ENCODE results near the gene IQGAP2.
"Not testable (repeated sequence)": the region's sequence is repeated elsewhere in the genome, so short reads cannot be mapped to it uniquely, and the experiment has no call there.

The IQGAP2 gene

GRCh38 chr5:76565009-76565408 is 161.9 kb downstream of the IQGAP2 start:
- DNase-seq (ENCODE audit: low read depth in 2 of 2), result no peak

GRCh38 chr5:76570153-76570552 is 167.1 kb downstream of the IQGAP2 start:
- no peak for DNase-seq (ENCODE audit: low read depth in 2 of 2)

GRCh38 chr5:76571559-76571958 is 168.5 kb downstream of the IQGAP2 start:
- no peak for DNase-seq (ENCODE audit: low read depth in 2 of 2)

- no peak for DNase-seq (ENCODE audit: low read depth in 2 of 2)
These were observed 173.4 kb downstream of the IQGAP2 start for GRCh38 chr5:76576450-76576849.

- no peak for DNase-seq (ENCODE audit: low read depth in 2 of 2)
These were observed 173.9 kb downstream of the IQGAP2 start for GRCh38 chr5:76576996-76577395.

GRCh38 chr5:76579166-76579937 is 176.3 kb downstream of the IQGAP2 start:
- no peak for DNase-seq (ENCODE audit: low read depth in 2 of 2)

- no peak for DNase-seq (ENCODE audit: low read depth in 2 of 2)
These were observed 177.9 kb downstream of the IQGAP2 start for GRCh38 chr5:76580981-76581380.

- DNase-seq (ENCODE audit: low read depth in 2 of 2), result no peak
These were observed 179.4 kb downstream of the IQGAP2 start for GRCh38 chr5:76582230-76583162.

GRCh38 chr5:76583163-76584047 is 180.3 kb downstream of the IQGAP2 start:
- DNase-seq (ENCODE audit: low read depth in 2 of 2), result no peak

GRCh38 chr5:76585783-76586217 is 182.7 kb downstream of the IQGAP2 start:
- no peak for DNase-seq (ENCODE audit: low read depth in 2 of 2)

GRCh38 chr5:76586531-76586930 is 183.4 kb downstream of the IQGAP2 start:
- no peak for DNase-seq (ENCODE audit: low read depth in 2 of 2)

GRCh38 chr5:76590027-76590426 is 186.9 kb downstream of the IQGAP2 start:
- no peak for DNase-seq (ENCODE audit: low read depth in 2 of 2)

GRCh38 chr5:76591366-76591765 is 188.3 kb downstream of the IQGAP2 start:
- no peak for DNase-seq (ENCODE audit: low read depth in 2 of 2)

GRCh38 chr5:76592692-76593091 is 189.6 kb downstream of the IQGAP2 start:
- DNase-seq (ENCODE audit: low read depth in 2 of 2), result no peak

- DNase-seq (ENCODE audit: low read depth in 2 of 2), result no peak
These were observed 191.0 kb downstream of the IQGAP2 start for GRCh38 chr5:76594107-76594506.

GRCh38 chr5:76595755-76596481 is 192.8 kb downstream of the IQGAP2 start:
- DNase-seq (ENCODE audit: low read depth in 2 of 2), result no peak

- no peak for DNase-seq (ENCODE audit: low read depth in 2 of 2)
These were observed 195.4 kb downstream of the IQGAP2 start for GRCh38 chr5:76598531-76598930.

- no peak for DNase-seq (ENCODE audit: low read depth in 2 of 2)
These were observed 197.6 kb downstream of the IQGAP2 start for GRCh38 chr5:76600716-76601115.

GRCh38 chr5:76601470-76601869 is 198.4 kb downstream of the IQGAP2 start:
- no peak for DNase-seq (ENCODE audit: low read depth in 2 of 2)

GRCh38 chr5:76602094-76602726 is 199.1 kb downstream of the IQGAP2 start:
- DNase-seq (ENCODE audit: low read depth in 2 of 2), result no peak

GRCh38 chr5:76603991-76604390 is 200.9 kb downstream of the IQGAP2 start:
- not testable (repeated sequence) for DNase-seq (ENCODE audit: low read depth in 2 of 2)

Data from stimulated activated CD8-positive, alpha-beta memory T cell treated with anti-CD3 and anti-CD28 coated beads, Interleukin-7, amount 100 ng/mL, for 1 hour (primary cell).